ENCODE measurements around the gene NLRC5. TPM values are rescaled to one million over a fixed set of nuclear protein-coding genes. Genes with fewer than 3 reads are reported as not detected.

The NLRC5 gene
- total RNA-seq, 2 experiments from 2014 or later, result 135 to 153 TPM

DNA sequence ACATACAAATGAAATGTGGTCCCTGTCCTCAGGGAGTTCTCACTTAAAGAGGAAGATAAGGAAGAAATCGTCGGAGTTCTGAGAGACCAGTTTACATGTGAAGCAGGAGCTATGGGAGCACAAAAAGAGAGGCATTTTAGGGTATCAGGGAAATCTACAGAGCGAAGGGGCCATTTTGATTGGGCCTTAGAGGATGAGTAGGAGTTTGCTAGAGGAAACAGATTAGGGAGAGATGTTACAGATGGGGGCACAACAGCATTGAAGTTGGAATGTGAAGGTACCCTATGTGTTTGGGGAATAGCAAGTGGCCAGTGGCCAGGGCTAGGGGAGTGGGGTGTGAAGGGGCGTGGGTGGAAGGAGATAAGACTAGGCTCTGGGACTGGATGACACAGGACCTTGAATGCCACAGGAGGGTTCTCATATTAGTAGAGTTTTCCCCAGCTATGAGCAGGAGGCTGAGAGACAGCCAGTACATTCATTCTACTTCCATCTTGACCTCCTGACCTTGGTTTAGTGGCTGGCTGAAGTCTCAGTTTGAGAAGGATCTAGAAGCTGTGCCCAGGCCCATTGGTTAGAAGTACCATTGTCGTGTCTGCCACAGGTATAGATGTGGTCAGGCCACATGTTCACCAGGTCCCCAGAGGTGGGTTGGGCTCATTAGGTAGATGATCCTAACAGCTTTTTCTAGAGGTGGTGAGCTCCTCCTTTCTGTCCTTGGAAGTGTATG lies 137.8 kb downstream of the NLRC5 start:
- ChIA-PET CTCF (interaction anchor here (0.7 to 3.0 kb wide), 10 partner anchors 14 to 163 kb away, joined by 3 to 17 read pairs (median 4); partner anchors contain the start of gene CPNE2), POLR2A (interaction anchor here (0.8 to 4.3 kb wide), 9 partner anchors 9 to 138 kb away, joined by 3 to 23 read pairs (median 4); partner anchors contain the start of genes CPNE2 and NLRC5)
- H3K27ac Mint-ChIP-seq, result peak overlapping the region; percentile 88
- intact Hi-C loops (cut with micrococcal nuclease), result no loop called here
- H3K9me3 Mint-ChIP-seq, result no peaks in the 10 kb centered on the region
- TF ChIP-seq CTCF (IDR thresholded peaks at IDR 0.05), result no peak
- no peaks in the 10 kb centered on the region for H3K36me3 Mint-ChIP-seq (ENCODE audit: low read depth)
- H3K4me3 Mint-ChIP-seq, result no peak overlapping the region
- peaks cover 83% of the 10 kb centered on the region for H3K4me1 Mint-ChIP-seq (ENCODE audit: low read depth)
- no peaks in the 10 kb centered on the region for H3K27me3 Mint-ChIP-seq
- peak; percentile 62 for DNase-seq
- ATAC-seq, result peak; percentile 13

- intact Hi-C loops (cut with micrococcal nuclease), result no loop called here
- Mint-ChIP-seq H3K27ac (peak overlapping the region; percentile 88), H3K4me3 (no peak overlapping the region), H3K36me3 (ENCODE audit: low read depth) (no peaks in the 10 kb centered on the region), H3K27me3 (no peaks in the 10 kb centered on the region), H3K4me1 (ENCODE audit: low read depth) (peaks cover 89% of the 10 kb centered on the region), H3K9me3 (no peaks in the 10 kb centered on the region)
- ChIA-PET POLR2A (interaction anchor here (0.8 to 4.3 kb wide), 6 partner anchors 9 to 138 kb away, joined by 3 to 23 read pairs (median 4); partner anchors contain the start of gene NLRC5), CTCF (interaction anchor here (0.7 to 3.0 kb wide), 5 partner anchors 16 to 163 kb away, joined by 3 to 17 read pairs (median 4); no protein-coding TSS in a partner anchor)
- TF ChIP-seq CTCF (IDR thresholded peaks at IDR 0.05), result no peak
- DNase-seq (no peak), ATAC-seq (no peak)
Observed at GRCh38 chr16:57127836-57128235, 138.5 kb downstream of the NLRC5 start.

DNA sequence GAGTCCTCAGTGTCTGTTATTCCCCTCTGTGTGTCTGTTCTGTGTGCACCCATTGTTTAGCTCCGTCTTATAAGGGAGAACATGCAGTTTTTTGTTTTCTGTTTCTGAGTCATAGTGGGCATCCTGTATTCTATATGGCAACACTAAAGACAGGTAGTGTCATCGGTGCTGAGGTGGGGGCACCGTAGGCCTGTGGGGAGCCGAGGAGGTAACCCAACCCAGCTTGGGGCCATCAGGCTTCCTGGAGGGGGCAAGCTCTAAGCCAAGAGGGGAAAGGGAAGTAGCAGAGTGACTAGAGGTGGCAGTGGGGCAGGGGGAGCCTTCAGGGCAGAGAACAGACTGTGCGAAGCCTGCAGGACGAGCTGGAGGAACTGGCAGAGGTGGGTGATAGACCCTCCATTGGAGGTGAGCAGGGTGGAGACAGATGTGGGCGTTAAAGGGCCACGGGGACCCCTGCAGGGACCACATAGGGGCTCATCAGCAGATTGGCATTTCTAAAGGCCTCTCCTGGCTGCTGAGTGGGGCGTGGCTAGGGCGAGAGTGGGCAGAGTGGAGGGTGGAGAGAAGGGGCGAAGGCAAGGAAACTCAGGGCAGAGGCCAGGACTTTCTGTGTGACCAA lies 139.5 kb downstream of the NLRC5 start:
- H3K27ac Mint-ChIP-seq, result peak overlapping the region; percentile 95
- ATAC-seq, result peak; percentile 86
- TF ChIP-seq CTCF (IDR thresholded peaks at IDR 0.05), result no peak
- H3K4me1 Mint-ChIP-seq (ENCODE audit: low read depth), result peaks cover 89% of the 10 kb centered on the region
- H3K9me3 Mint-ChIP-seq, result no peaks in the 10 kb centered on the region
- H3K4me3 Mint-ChIP-seq, result peak overlapping the region; percentile 72
- intact Hi-C loops (cut with micrococcal nuclease), result no loop called here
- ChIA-PET CTCF (interaction anchor here (1.7 kb wide), 1 partner anchor 17 kb away, joined by 4 read pairs; no protein-coding TSS in a partner anchor), POLR2A (interaction anchor here (0.6 to 4.3 kb wide), 10 partner anchors 8 to 159 kb away, joined by 3 to 23 read pairs (median 4); partner anchors contain the start of genes CPNE2, PSME3IP1 and RSPRY1)
- DNase-seq, result peak; percentile 90
- H3K36me3 Mint-ChIP-seq (ENCODE audit: low read depth), result no peaks in the 10 kb centered on the region
- no peaks in the 10 kb centered on the region for H3K27me3 Mint-ChIP-seq

DNA sequence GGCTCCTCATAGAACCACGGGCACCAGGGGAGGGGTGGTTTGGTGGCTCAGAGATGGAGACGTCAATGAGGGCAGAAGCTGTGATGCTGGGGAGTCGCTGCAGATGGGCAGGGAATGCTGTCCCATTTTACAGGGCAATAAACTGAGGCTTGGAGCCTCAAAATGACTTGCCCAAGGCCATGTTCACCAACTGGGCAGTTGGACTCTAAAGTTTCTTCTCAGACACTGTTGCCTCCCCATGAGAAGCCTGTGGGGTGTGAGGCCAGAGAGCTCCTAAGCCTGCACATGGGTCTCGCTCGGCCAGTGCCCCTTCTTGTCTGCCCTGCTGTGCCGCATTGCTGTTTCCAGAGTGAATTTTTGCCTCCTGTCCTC lies 141.6 kb downstream of the NLRC5 start:
- H3K4me3 Mint-ChIP-seq, result peak overlapping the region; percentile 72

More for the DNA sequence above, 141.6 kb downstream of the NLRC5 start:
- Mint-ChIP-seq H3K27ac (peak overlapping the region; percentile 91), H3K36me3 (ENCODE audit: low read depth) (no peaks in the 10 kb centered on the region), H3K9me3 (no peaks in the 10 kb centered on the region), H3K27me3 (no peaks in the 10 kb centered on the region), H3K4me1 (ENCODE audit: low read depth) (peaks cover 91% of the 10 kb centered on the region)
- ATAC-seq (no peak), DNase-seq (no peak)
- intact Hi-C loops (cut with micrococcal nuclease), result no loop called here
- CTCF ChIA-PET, result interaction anchor here (2.2 kb wide), 1 partner anchor 47 kb away, joined by 10 read pairs; no protein-coding TSS in a partner anchor
- POLR2A ChIA-PET, result interaction anchor here (1.1 to 1.4 kb wide), 2 partner anchors 12 to 46 kb away, joined by 3 to 5 read pairs; no protein-coding TSS in a partner anchor
- no peak for TF ChIP-seq CTCF (IDR thresholded peaks at IDR 0.05)
